ENCODE results near the gene COL23A1.

Gene COL23A1

DNA sequence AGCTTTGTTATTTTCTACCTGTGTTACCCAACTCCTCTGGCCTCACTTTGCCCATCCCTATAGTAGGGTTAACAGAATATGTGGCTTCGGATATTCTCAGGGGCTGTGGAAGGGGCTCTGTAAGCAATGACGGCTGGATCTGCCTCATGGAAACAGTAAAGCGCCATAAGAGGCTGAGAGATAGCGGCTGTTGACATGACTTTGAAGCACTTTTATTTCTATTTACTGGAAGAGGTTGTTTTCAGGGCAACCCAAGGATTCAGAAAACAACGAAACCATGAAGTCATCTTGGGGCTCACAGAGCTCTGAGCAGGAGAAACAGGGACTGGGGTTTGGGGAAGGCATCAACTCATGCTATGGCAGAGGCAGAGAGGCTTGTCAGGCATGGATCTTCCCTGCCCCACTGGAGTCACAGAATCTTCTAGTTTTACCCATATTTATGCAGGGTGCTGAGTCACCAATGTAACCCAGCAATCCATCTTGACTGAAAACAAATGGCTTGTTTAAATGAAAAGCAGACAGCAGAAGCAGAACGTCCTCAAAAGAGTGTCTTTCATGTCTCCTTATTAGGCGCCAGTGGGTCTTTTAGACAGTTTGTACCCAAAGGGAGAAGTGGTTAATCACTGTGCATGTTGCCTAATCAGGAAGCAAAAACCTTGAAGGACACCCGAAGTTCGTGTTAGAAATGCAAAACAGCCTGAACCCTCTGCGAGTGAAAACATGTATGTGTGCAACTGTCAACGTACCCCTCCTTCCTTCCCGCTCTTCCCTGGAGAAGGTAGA, 113.0 kb downstream of the COL23A1 start:
- no peak overlapping the region for H3K9ac ChIP-seq (ENCODE audit: low read depth, low read length)
- no peaks in the 10 kb centered on the region for H3K27me3 ChIP-seq (ENCODE audit: insufficient read depth, low read length)
- H3K4me3 ChIP-seq (ENCODE audit: low read length) = no peak overlapping the region
- no peak overlapping the region for H3K27ac ChIP-seq (ENCODE audit: low read length)
- H3K36me3 ChIP-seq (ENCODE audit: insufficient read depth, low read depth, low read length) = no peaks in the 10 kb centered on the region
- H3K4me1 ChIP-seq (ENCODE audit: insufficient read depth, low read length) = no peaks in the 10 kb centered on the region; the same call in 1 of the 2 replicates
- no peaks in the 10 kb centered on the region for H3K9me3 ChIP-seq (ENCODE audit: insufficient read depth, low read depth, low read length)

DNA sequence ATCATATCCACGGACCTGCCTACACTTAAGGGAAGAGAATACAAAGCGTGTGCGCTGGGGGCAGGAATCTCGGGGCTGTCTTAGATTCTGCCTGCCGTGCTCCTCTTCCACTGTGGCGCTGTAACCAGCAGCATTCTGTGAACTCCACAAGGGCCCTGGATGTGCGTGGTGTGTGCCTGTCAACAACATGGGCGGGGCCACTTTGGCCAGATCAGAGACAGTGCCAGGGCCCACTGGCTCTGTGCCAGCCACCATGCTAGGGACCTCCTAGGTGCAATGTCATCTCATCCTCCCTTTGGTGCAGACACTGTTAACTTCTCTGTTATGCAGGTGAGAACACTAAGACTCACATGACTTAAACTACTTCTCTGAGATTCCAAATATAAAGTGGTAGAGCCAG, 113.7 kb downstream of the COL23A1 start:
- H3K9me3 ChIP-seq (ENCODE audit: insufficient read depth, low read depth, low read length) = no peaks in the 10 kb centered on the region
- H3K36me3 ChIP-seq (ENCODE audit: insufficient read depth, low read depth, low read length) = no peaks in the 10 kb centered on the region
- no peaks in the 10 kb centered on the region for H3K27me3 ChIP-seq (ENCODE audit: insufficient read depth, low read length)
- H3K4me1 ChIP-seq (ENCODE audit: insufficient read depth, low read length) = no peaks in the 10 kb centered on the region; the same call in 1 of the 2 replicates
- no peak overlapping the region for H3K27ac ChIP-seq (ENCODE audit: low read length)
- H3K4me3 ChIP-seq (ENCODE audit: low read length) = no peak overlapping the region
- H3K9ac ChIP-seq (ENCODE audit: low read depth, low read length) = no peak overlapping the region

DNA sequence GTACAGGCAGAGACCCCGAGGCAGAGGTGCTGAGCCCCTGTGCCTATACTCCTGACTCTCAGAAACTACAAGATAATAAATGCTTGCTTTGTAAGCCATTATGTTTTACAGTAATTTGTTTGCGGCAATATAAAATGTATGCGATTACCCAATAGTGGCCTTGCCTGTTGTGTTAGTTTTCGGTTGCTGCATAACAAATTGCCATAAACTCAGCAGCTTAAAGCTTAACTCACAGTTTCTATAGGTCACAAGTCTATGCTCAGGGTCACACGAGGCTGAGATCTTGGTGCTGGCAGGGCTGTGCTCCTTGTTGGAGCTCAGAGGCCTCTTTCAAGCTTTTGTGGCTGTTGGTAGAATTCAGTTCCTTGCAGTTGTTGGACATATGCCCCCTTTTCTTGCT, 114.8 kb downstream of the COL23A1 start:
- Histone ChIP-seq H3K36me3 (ENCODE audit: insufficient read depth, low read depth, low read length) (no peaks in the 10 kb centered on the region), H3K4me3 (ENCODE audit: low read length) (no peak overlapping the region), H3K9ac (ENCODE audit: low read depth, low read length) (no peak overlapping the region), H3K4me1 (ENCODE audit: insufficient read depth, low read length) (no peaks in the 10 kb centered on the region; the same call in 1 of the 2 replicates), H3K9me3 (ENCODE audit: insufficient read depth, low read depth, low read length) (no peaks in the 10 kb centered on the region), H3K27me3 (ENCODE audit: insufficient read depth, low read length) (no peaks in the 10 kb centered on the region), H3K27ac (ENCODE audit: low read length) (no peak overlapping the region)

DNA sequence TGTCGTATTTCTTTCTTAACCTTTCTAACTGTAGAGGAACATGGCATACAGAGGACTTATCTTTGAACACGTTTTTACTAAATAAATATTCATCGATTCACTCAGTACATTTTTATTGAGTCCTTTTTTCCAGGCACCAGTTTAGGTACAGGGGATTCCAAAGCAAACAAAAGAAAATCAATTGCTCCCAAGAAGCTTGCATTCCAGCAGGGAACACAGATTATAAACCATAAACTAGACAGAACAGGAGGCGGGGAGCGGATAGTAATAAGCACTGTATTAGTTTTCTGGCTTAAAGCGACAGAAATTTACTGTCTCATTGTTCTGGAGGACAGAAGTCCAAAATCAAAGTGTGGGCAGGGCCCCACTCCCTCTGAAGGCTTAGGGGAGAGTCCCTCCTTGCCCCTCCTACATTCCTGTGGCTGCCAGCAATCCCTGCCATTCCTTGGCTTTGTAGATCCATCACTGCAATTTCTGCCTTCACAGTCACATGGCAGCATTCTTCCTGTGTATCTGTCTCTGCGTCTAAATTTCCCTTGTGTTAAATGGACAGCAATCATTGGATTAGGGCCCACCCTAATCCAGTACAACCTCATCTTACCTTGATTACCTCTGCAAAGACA, 115.5 kb downstream of the COL23A1 start:
- H3K36me3 ChIP-seq (ENCODE audit: insufficient read depth, low read depth, low read length) = no peaks in the 10 kb centered on the region
- no peak overlapping the region for H3K9ac ChIP-seq (ENCODE audit: low read depth, low read length)
- H3K9me3 ChIP-seq (ENCODE audit: insufficient read depth, low read depth, low read length) = no peaks in the 10 kb centered on the region
- H3K4me3 ChIP-seq (ENCODE audit: low read length) = no peak overlapping the region
- H3K27me3 ChIP-seq (ENCODE audit: insufficient read depth, low read length) = no peaks in the 10 kb centered on the region
- H3K4me1 ChIP-seq (ENCODE audit: insufficient read depth, low read length) = no peaks in the 10 kb centered on the region; the same call in 1 of the 2 replicates
- H3K27ac ChIP-seq (ENCODE audit: low read length) = no peak overlapping the region

DNA sequence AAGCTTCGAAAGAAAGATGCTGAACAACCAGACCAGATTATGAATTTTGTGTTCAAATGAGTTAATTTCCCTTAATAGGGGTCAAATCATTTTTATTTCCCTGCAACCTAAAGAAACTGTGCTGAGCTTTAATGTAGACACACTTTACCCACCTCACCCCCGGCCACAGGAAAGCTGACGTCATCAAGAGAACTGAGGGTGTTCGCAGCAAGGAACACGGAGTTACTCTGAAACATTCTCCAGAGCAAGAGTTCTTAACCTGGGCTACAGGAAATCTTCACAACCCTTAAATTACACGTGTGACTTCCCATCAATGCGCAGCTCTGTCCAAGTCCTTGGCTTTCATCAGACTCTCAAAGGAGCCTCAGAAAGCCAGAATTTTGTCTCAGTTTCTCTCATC, 116.3 kb downstream of the COL23A1 start:
- no peak overlapping the region for H3K4me3 ChIP-seq (ENCODE audit: low read length)
- no peaks in the 10 kb centered on the region for H3K36me3 ChIP-seq (ENCODE audit: insufficient read depth, low read depth, low read length)
- no peaks in the 10 kb centered on the region for H3K9me3 ChIP-seq (ENCODE audit: insufficient read depth, low read depth, low read length)
- H3K4me1 ChIP-seq (ENCODE audit: insufficient read depth, low read length) = no peaks in the 10 kb centered on the region; the same call in 1 of the 2 replicates
- no peak overlapping the region for H3K27ac ChIP-seq (ENCODE audit: low read length)
- no peak overlapping the region for H3K9ac ChIP-seq (ENCODE audit: low read depth, low read length)
- no peaks in the 10 kb centered on the region for H3K27me3 ChIP-seq (ENCODE audit: insufficient read depth, low read length)

DNA sequence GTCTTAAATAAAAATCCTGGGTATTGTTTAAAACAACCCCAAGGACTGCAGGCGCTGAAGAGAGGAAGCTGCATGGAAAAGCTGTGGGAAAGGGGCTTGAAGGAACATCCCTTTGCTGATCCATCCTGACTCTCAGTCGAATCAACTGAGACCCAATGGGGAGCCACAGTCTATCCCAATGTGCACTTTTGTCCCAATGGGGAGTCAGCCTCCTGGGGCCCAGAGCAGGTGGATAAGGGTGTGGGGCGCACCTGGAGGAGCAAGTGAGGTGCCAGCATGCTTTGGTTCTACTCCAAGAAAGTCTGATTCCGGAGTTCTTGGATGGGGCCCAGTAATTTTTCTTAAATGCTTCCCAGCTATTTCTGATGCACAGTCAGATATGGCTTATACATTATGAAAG, 118.1 kb downstream of the COL23A1 start:
- no peak overlapping the region for H3K27ac ChIP-seq (ENCODE audit: low read length)
- no peak overlapping the region for H3K9ac ChIP-seq (ENCODE audit: low read depth, low read length)
- no peaks in the 10 kb centered on the region for H3K36me3 ChIP-seq (ENCODE audit: insufficient read depth, low read depth, low read length)
- no peaks in the 10 kb centered on the region for H3K9me3 ChIP-seq (ENCODE audit: insufficient read depth, low read depth, low read length)
- no peaks in the 10 kb centered on the region for H3K27me3 ChIP-seq (ENCODE audit: insufficient read depth, low read length)
- no peak overlapping the region for H3K4me3 ChIP-seq (ENCODE audit: low read length)
- H3K4me1 ChIP-seq (ENCODE audit: insufficient read depth, low read length) = no peaks in the 10 kb centered on the region; the same call in 1 of the 2 replicates

DNA sequence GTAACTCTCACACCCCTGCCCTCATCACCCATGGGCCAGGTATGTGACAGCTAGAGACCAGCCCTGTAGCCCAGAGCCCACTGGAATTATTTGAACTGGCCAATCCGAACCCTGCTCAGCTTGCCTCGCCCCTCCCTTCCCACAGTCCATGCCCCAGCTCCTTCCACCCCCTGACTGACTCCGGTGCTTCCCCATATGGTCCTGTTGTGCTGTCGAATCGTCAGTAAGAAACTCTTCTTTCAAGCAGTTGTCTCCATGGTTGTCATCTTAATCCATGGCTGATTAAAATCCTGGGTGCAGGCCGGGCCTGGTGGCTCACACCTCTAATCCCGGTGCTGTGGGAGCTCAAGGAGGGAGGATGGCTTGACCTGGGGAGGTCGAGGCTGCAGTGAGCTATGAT, 118.5 kb downstream of the COL23A1 start:
- Histone ChIP-seq H3K9ac (ENCODE audit: low read depth, low read length) (no peak overlapping the region), H3K9me3 (ENCODE audit: insufficient read depth, low read depth, low read length) (no peaks in the 10 kb centered on the region), H3K36me3 (ENCODE audit: insufficient read depth, low read depth, low read length) (no peaks in the 10 kb centered on the region), H3K27ac (ENCODE audit: low read length) (no peak overlapping the region), H3K27me3 (ENCODE audit: insufficient read depth, low read length) (no peaks in the 10 kb centered on the region), H3K4me1 (ENCODE audit: insufficient read depth, low read length) (no peaks in the 10 kb centered on the region; the same call in 1 of the 2 replicates), H3K4me3 (ENCODE audit: low read length) (no peak overlapping the region)

DNA sequence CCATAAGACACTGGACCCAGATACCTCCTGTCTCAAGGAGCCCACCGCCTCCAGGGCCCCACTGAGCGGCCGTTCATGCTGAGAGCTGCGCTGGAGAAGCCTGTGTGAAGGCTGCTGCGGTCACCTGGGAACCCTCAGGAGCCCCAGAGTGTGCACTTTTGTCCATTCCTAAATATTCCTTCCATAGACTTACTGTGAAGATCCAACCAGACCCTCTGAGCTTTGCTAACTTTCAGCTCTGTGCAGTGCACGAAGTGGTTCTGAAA, 119.5 kb downstream of the COL23A1 start:
- Histone ChIP-seq H3K36me3 (ENCODE audit: insufficient read depth, low read depth, low read length) (no peaks in the 10 kb centered on the region), H3K9ac (ENCODE audit: low read depth, low read length) (no peak overlapping the region), H3K9me3 (ENCODE audit: insufficient read depth, low read depth, low read length) (no peaks in the 10 kb centered on the region), H3K4me1 (ENCODE audit: insufficient read depth, low read length) (no peaks in the 10 kb centered on the region; the same call in 1 of the 2 replicates), H3K27me3 (ENCODE audit: insufficient read depth, low read length) (no peaks in the 10 kb centered on the region), H3K4me3 (ENCODE audit: low read length) (no peak overlapping the region), H3K27ac (ENCODE audit: low read length) (no peak overlapping the region)

DNA sequence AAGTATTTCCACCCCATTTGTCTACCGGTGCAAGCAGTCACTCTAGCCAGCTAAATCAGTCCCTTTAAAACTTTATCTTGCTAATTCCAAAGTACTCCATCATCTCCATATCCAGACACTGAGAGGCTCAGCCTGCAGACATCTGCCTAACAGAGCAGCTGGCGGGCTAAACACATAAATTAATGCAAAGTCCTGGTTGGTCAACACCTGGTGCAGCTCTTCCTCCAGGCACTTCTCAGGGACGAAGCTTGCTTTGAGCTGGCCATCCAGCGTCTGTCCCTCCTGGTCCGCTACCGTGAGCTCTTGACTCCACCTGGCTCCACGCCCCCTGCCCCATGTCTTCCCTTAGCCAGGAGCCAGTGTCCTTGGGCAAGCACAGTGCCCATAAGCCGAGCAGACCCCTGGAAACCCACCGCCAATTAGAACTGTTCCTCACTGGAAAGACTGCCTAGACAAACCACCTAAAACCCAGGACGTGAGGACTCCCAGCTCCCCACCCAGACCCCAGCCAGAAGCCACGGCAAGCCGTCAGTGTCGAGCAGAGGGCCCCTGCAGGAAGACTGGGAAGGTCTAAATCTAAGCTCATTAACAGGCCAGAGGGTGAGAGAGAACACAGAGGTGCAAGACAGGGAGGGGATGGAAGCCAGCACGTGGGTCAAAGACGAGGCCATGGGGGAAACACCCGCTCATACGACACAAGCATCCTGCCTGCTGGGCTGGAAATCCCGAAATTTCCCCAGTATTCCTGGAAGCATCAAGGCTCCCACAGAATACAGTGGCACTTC, 120.0 kb downstream of the COL23A1 start:
- Histone ChIP-seq H3K4me1 (ENCODE audit: insufficient read depth, low read length) (no peaks in the 10 kb centered on the region; the same call in 1 of the 2 replicates), H3K4me3 (ENCODE audit: low read length) (no peak overlapping the region), H3K27ac (ENCODE audit: low read length) (no peak overlapping the region), H3K9me3 (ENCODE audit: insufficient read depth, low read depth, low read length) (no peaks in the 10 kb centered on the region), H3K9ac (ENCODE audit: low read depth, low read length) (no peak overlapping the region), H3K36me3 (ENCODE audit: insufficient read depth, low read depth, low read length) (no peaks in the 10 kb centered on the region), H3K27me3 (ENCODE audit: insufficient read depth, low read length) (no peaks in the 10 kb centered on the region)

DNA sequence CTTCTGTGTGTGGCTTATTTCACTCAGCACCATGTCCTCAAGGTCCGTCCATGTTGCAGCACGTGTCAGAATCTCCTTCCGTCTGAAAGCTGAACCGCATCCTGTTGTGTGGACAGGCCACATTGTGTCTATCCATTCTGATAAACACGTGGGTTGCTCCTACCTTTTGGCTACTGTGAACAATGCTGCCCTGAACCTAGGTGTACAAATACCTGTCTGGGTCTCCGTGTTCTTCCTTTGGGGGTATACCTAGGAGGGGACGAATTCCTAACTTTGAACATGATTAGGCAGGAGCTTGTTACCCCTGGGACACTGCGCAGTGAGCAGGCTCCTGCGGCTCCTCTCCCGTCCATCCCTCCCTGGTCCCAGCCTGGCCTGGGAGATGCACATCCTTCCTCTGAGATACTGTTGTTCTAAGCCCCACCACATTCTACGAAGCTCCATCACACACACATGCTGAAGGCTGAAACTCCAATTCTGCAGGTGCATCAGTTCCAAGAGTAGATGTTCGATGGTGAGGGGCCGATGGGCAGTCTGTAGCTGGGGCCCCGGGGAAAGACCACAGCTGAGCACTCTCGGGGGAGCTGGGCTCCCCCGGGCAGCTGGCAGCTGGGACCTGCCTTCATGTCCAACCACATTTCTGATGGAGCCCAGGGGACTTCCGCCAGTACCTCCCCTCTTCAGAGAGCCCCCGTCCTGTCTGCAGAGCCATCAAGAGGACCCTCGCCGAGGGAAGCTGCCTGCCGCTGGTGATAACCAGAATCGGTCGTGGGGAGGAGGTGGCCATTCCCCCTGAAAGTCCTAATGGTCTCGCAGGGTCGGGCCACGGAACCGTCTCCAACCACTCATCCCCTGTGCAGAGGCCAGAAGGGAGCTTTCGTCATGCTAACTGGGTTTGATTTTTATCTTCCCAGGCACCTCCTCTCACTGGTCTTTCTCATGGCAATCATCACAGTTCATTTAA, 120.9 kb downstream of the COL23A1 start:
- Histone ChIP-seq H3K9me3 (ENCODE audit: insufficient read depth, low read depth, low read length) (no peaks in the 10 kb centered on the region), H3K9ac (ENCODE audit: low read depth, low read length) (no peak overlapping the region), H3K27ac (ENCODE audit: low read length) (no peak overlapping the region), H3K27me3 (ENCODE audit: insufficient read depth, low read length) (no peaks in the 10 kb centered on the region), H3K4me1 (ENCODE audit: insufficient read depth, low read length) (no peaks in the 10 kb centered on the region), H3K4me3 (ENCODE audit: low read length) (no peak overlapping the region), H3K36me3 (ENCODE audit: insufficient read depth, low read depth, low read length) (no peaks in the 10 kb centered on the region)

DNA sequence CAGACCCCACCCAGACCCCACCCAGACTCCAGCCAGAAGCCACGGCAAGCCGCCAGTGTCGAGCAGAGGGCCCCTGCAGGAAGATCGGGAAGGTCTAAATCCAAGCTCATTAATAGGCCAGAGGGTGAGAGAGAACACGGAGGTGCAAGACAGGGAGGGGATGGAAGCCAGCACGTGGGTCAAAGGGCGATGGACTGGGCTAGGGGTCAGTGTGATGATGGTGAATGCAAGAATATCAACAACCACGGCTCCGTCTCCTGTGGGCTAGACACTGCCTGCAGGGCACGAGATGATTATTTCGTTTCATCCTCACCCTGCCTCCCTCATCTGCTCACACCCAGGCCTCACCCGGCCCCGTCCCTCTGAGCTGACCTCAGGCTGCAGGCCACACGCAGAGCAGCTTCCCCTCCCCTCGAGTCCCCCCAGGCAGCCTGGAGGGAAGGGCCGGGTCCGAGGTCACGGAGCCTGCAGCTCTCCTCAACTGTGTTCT, 122.0 kb downstream of the COL23A1 start:
- H3K27ac ChIP-seq (ENCODE audit: low read length) = no peak overlapping the region
- H3K9ac ChIP-seq (ENCODE audit: low read depth, low read length) = no peak overlapping the region
- no peak overlapping the region for H3K4me3 ChIP-seq (ENCODE audit: low read length)
- no peaks in the 10 kb centered on the region for H3K36me3 ChIP-seq (ENCODE audit: insufficient read depth, low read depth, low read length)
- no peaks in the 10 kb centered on the region for H3K4me1 ChIP-seq (ENCODE audit: insufficient read depth, low read length)
- H3K27me3 ChIP-seq (ENCODE audit: insufficient read depth, low read length) = no peaks in the 10 kb centered on the region
- no peaks in the 10 kb centered on the region for H3K9me3 ChIP-seq (ENCODE audit: insufficient read depth, low read depth, low read length)

All from iPS-20b (cell line).